ENCODE data around the gene FTO. TPM values are rescaled to one million over a fixed set of nuclear protein-coding genes. Genes with fewer than 3 reads are reported as not detected.

The FTO gene
- total and polyA plus RNA-seq, 2 of the 8 experiments (the other 6 are each of a cell fraction or from before 2014, with no cell fraction given): 34.5 to 59.8 TPM

- Histone ChIP-seq H3K79me2 (ENCODE audit: control insufficient read depth in 1 of 2, insufficient read depth in 2 of 2, low read length in 2 of 2) (no peaks in the 10 kb centered on the region), H3K4me2 (ENCODE audit: insufficient read depth in 1 of 2, low read depth in 2 of 2, low read length in 2 of 2) (no peak overlapping the region)
- FAIRE-seq: no peak
Measured at GRCh38 chr16:53891409-53892139, 187.6 kb downstream of the FTO start.

More at GRCh38 chr16:53891409-53892139, 187.6 kb downstream of the FTO start:
- H3K56ac ChIP-seq (replicated peaks; ENCODE audit: insufficient read length, low read depth, low read length): no peak overlapping the region
- no peak overlapping the region for H4K8ac ChIP-seq (ENCODE audit: extremely low read depth, insufficient read depth, low read length)
- no peak overlapping the region for H3K23ac ChIP-seq (ENCODE audit: insufficient read length)
- H3K4me1 ChIP-seq (replicated peaks in 1 of 4; ENCODE audit: control insufficient read depth in 3 of 4, insufficient read depth in 4 of 4, low read length in 3 of 4): no peaks in the 10 kb centered on the region; a peak in 1 of 7 replicates
- no peak overlapping the region for H4K91ac ChIP-seq (replicated peaks; ENCODE audit: insufficient read length, low read length)
- TF ChIP-seq BACH1 (IDR thresholded peaks at IDR 0.05; ENCODE audit: low read length): no peak
- no peak for TF ChIP-seq NANOG (IDR thresholded peaks at IDR 0.05; ENCODE audit: insufficient read depth, low read depth, low read length, poor library complexity, severe bottlenecking)
- TF ChIP-seq EP300 (IDR thresholded peaks at IDR 0.05; ENCODE audit: borderline replicate concordance in 1 of 2, low read depth in 2 of 2, low read length in 2 of 2): no peak
- no peak for DNase-seq (ENCODE audit: low read depth in 1 of 2, low spot score in 2 of 2)
- ChIA-PET CTCF (ENCODE audit: partially characterized antibody) (interaction anchor here (0.6 to 4.3 kb wide), 25 partner anchors 8 to 1444 kb away, joined by 3 to 20 read pairs (median 4); no protein-coding TSS in a partner anchor), POLR2A (ENCODE audit: partially characterized antibody) (interaction anchor here (0.6 kb wide), 1 partner anchor 9 kb away, joined by 3 read pairs; no protein-coding TSS in a partner anchor)
- H2BK15ac ChIP-seq (ENCODE audit: low read length): no peak overlapping the region
- H3K79me1 ChIP-seq (ENCODE audit: low read depth, low read length): no peaks in the 10 kb centered on the region
- H3K4me3 ChIP-seq (ENCODE audit: extremely low read depth in 1 of 4, insufficient read depth in 2 of 4, low read depth in 3 of 4, low read length in 4 of 4): no peak overlapping the region
- no peak overlapping the region for H2BK20ac ChIP-seq (ENCODE audit: low read length)
- no peak overlapping the region for H2AK5ac ChIP-seq (ENCODE audit: low read depth, low read length)
- H3K9me3 ChIP-seq (ENCODE audit: insufficient read depth in 2 of 2, low read depth in 1 of 2, low read length in 1 of 2): no peaks in the 10 kb centered on the region; a peak in 1 of 4 replicates
- H2BK120ac ChIP-seq (replicated peaks; ENCODE audit: low read depth, low read length): no peak overlapping the region
- no peak overlapping the region for H2BK12ac ChIP-seq (ENCODE audit: low read depth, low read length)
- no peaks in the 10 kb centered on the region for H3K27me3 ChIP-seq (replicated peaks in 1 of 4; ENCODE audit: control insufficient read depth in 3 of 4, extremely low read depth in 1 of 4, insufficient read depth in 3 of 4, low read length in 3 of 4)
- H3K14ac ChIP-seq (ENCODE audit: insufficient read length): no peak overlapping the region
- H4K5ac ChIP-seq (ENCODE audit: insufficient read length, low read depth, low read length): no peak overlapping the region
- no peak overlapping the region for H2BK5ac ChIP-seq (ENCODE audit: low read depth, low read length)
- H3K27ac ChIP-seq (ENCODE audit: low read depth, low read length): no peak overlapping the region
- no peak overlapping the region for H2AFZ ChIP-seq (ENCODE audit: low read length)
- H3K18ac ChIP-seq (ENCODE audit: extremely low read depth, low read length): no peak overlapping the region
- peaks cover 0 to 2% of the 10 kb centered on the region in 2 experiments for H4K20me1 ChIP-seq (replicated peaks in 1 of 2; ENCODE audit: control insufficient read depth in 1 of 2, insufficient read depth in 2 of 2, low read length in 2 of 2)
- no peak overlapping the region for H3K9ac ChIP-seq (replicated peaks in 1 of 4; ENCODE audit: extremely low read depth in 1 of 4, low read depth in 3 of 4, low read length in 3 of 4)
- H3K4ac ChIP-seq (replicated peaks; ENCODE audit: insufficient read length, low read depth, low read length): no peak overlapping the region
- 89% methylated on average over 9 of the region's 9 CpGs; no CpG with 5 or more reads in 1 of the 2 experiments for WGBS, 2 experiments (ENCODE audit: extremely low coverage in 1 of 2, insufficient coverage in 1 of 2, insufficient read length in 1 of 2, insufficient replicate concordance in 2 of 2, low coverage in 1 of 2, low lambda C conversion rate in 2 of 2, missing lambda C conversion rate in 1 of 2)
- no peaks in the 10 kb centered on the region for H3K23me2 ChIP-seq (ENCODE audit: low read depth, low read length)
- H3K36me3 ChIP-seq (ENCODE audit: control insufficient read depth in 2 of 4, insufficient read depth in 4 of 4, low read length in 3 of 4): no peaks in the 10 kb centered on the region

All from H1 (cell line).